HepG2 (cell line): ENCODE data around the gene YKT6. TPM values are rescaled to one million over a fixed set of nuclear protein-coding genes. Genes with fewer than 3 reads are reported as not detected.

Experiments
- ATAC-seq: fragments of 200-7000 bp; cut with Tn5 transposase; 3 replicates; pipeline ENCODE4 v1.9.1; 2020; ENCODE audit warnings: mild to moderate bottlenecking, moderate library complexity
- BruUV-seq: library from RNA; stranded (reverse); fragments of 400-500 nt; replicated peaks from 2 replicates; lab custom pipeline; 2021; lab: Mats Ljungman, UMichigan
- CTCF ChIA-PET: fragments of 300-600 bp; formaldehyde crosslinking; extraction: SDS; loops from one replicate; lab custom pipeline; 2021; ENCODE audit warnings: low total read pairs, inconsistent platforms, low intra/inter-chr PET ratio; lab: Yijun Ruan, JAX
- POLR2A ChIA-PET: fragments of 350-600 bp; sonication (Branson Sonifier 250); formaldehyde crosslinking; loops from one replicate; lab custom pipeline; 2020; ENCODE audit warnings: antibody characterized with exemption, inconsistent platforms; lab: Yijun Ruan, JAX
- DNase-seq: peaks from one replicate; pipeline ENCODE4 v3.0.0-alpha.2; 2015; ENCODE audit warnings: low spot score
- FAIRE-seq: peaks from 3 replicates; lab custom pipeline; 2011; peaks lifted over from hg19 to GRCh38; lab: Jason Lieb, UNC
- H2AFZ ChIP-seq: one replicate; pipeline ENCODE4 v1.6.1; 2011; ENCODE audit warnings: low read length, inconsistent platforms
- H3K27ac ChIP-seq: fragments of 300-600 bp; 3 replicates; pipeline ENCODE4 v1.8.0; 2011; ENCODE audit warnings: mixed run types, mild to moderate bottlenecking, mixed read lengths, low read length, inconsistent platforms; ENCODE audit not compliant: insufficient read depth; ENCODE audit errors: extremely low read length
- H3K27me3 ChIP-seq, 2 experiments: fragments of 200-600 bp in 1 of 2; 2 replicates in 1 of 2; 3 replicates in 1 of 2; pipeline versions ENCODE4 v1.6.0 to v1.8.0; 2011; ENCODE audit warnings: low read length in 2 of 2, mild to moderate bottlenecking in 2 of 2, moderate library complexity in 2 of 2, inconsistent platforms in 1 of 2; ENCODE audit not compliant: insufficient read depth in 2 of 2, control insufficient read depth in 1 of 2
- H3K36me3 ChIP-seq, 2 experiments: fragments of 200-600 bp in 1 of 2; replicated peaks in 1 of 2; 2 replicates in 1 of 2; 3 replicates in 1 of 2; pipeline versions ENCODE4 v1.5.1 to v1.8.0; 2011; ENCODE audit warnings: low read length in 2 of 2, inconsistent platforms in 1 of 2; ENCODE audit not compliant: insufficient read depth in 2 of 2, control insufficient read depth in 1 of 2
- H3K4me1 ChIP-seq: 2 replicates; pipeline ENCODE4 v1.5.1; 2012; ENCODE audit warnings: low read length, inconsistent platforms; ENCODE audit not compliant: insufficient read depth
- H3K4me2 ChIP-seq: 2 replicates; pipeline ENCODE4 v1.6.0; 2011; ENCODE audit warnings: low read depth, low read length, inconsistent platforms
- H3K4me3 ChIP-seq, 3 experiments: fragments of 200-600 bp in 1 of 3; sonication (generic), shearing (Covaris generic) in 1 of 3; replicated peaks in 1 of 3; 2 replicates each; pipeline ENCODE4 v1.5.1; 2011 to 2016; ENCODE audit warnings: low read length in 3 of 3, inconsistent platforms in 2 of 3, low read depth in 2 of 3, mild to moderate bottlenecking in 2 of 3, control low read depth in 1 of 3, mixed read lengths in 1 of 3; ENCODE audit not compliant: insufficient read depth in 1 of 3
- H3K79me2 ChIP-seq: one replicate; pipeline ENCODE4 v1.6.1; 2011; ENCODE audit warnings: low read length, inconsistent platforms; ENCODE audit not compliant: insufficient read depth
- H3K9ac ChIP-seq: 2 replicates; pipeline ENCODE4 v1.6.0; 2011; ENCODE audit warnings: mild to moderate bottlenecking, low read depth, low read length, inconsistent platforms; ENCODE audit not compliant: insufficient read depth
- H3K9me3 ChIP-seq: 2 replicates; pipeline ENCODE4 v1.5.1; 2012; ENCODE audit warnings: mild to moderate bottlenecking, low read length
- H4K20me1 ChIP-seq: 2 replicates; pipeline ENCODE4 v1.6.0; 2011; ENCODE audit warnings: inconsistent platforms, mild to moderate bottlenecking, low read length, moderate library complexity; ENCODE audit not compliant: insufficient read depth
- CERS6 ChIP-seq: sonication (generic); formaldehyde crosslinking; IDR thresholded peaks from 2 replicates; pipeline ENCODE4 v1.5.0; 2020; ENCODE audit warnings: missing genetic modification reagents
- HNRNPL ChIP-seq: fragments of 200-400 bp; formaldehyde crosslinking; IDR thresholded peaks from 2 replicates; pipeline ENCODE4 v1.6.1; 2017; ENCODE audit warnings: mild to moderate bottlenecking, low read depth, low read length
- HNRNPUL1 ChIP-seq: fragments of 200-400 bp; formaldehyde crosslinking; IDR thresholded peaks from 2 replicates; pipeline ENCODE4 v1.6.1; 2017; ENCODE audit warnings: low read depth, mild to moderate bottlenecking, low read length, moderate library complexity
- NR2F6 ChIP-seq, 2 experiments: IDR thresholded peaks; 2 replicates each; pipeline ENCODE4 v1.6.1; 2016; ENCODE audit warnings: antibody characterized with exemption in 1 of 2, mild to moderate bottlenecking in 1 of 2
- RFXAP ChIP-seq: sonication (generic); formaldehyde crosslinking; IDR thresholded peaks from 2 replicates; pipeline ENCODE4 v1.4.0; 2020; ENCODE audit warnings: missing genetic modification reagents, borderline replicate concordance
- SMAD3 ChIP-seq: sonication (generic); formaldehyde crosslinking; IDR thresholded peaks from 2 replicates; pipeline ENCODE4 v1.4.0; 2020; ENCODE audit warnings: missing genetic modification reagents
- SNAPC4 ChIP-seq: sonication (generic); formaldehyde crosslinking; IDR thresholded peaks from 2 replicates; pipeline ENCODE4 v1.4.0; 2020; ENCODE audit warnings: mild to moderate bottlenecking, missing genetic modification reagents
- THAP7 ChIP-seq: sonication (generic); formaldehyde crosslinking; IDR thresholded peaks from 2 replicates; pipeline ENCODE4 v1.8.1; 2023; ENCODE audit warnings: mild to moderate bottlenecking, missing genetic modification reagents
- THAP9 ChIP-seq: sonication (generic); formaldehyde crosslinking; IDR thresholded peaks from 2 replicates; pipeline ENCODE4; 2020; ENCODE audit warnings: missing genetic modification reagents, mild to moderate bottlenecking, borderline replicate concordance
- ZFP37 ChIP-seq: sonication (generic); formaldehyde crosslinking; IDR thresholded peaks from 2 replicates; pipeline ENCODE4 v1.4.0; 2020; ENCODE audit warnings: missing genetic modification reagents, borderline replicate concordance
- ZNF251 ChIP-seq: sonication (generic); formaldehyde crosslinking; IDR thresholded peaks from 2 replicates; pipeline ENCODE4 v1.9.0; 2021; ENCODE audit warnings: mild to moderate bottlenecking, missing genetic modification reagents
- ZNF326 ChIP-seq: sonication (generic); formaldehyde crosslinking; IDR thresholded peaks from 2 replicates; pipeline ENCODE4 v1.4.0; 2020; ENCODE audit warnings: missing genetic modification reagents, borderline replicate concordance
- ZNF530 ChIP-seq: sonication (generic); formaldehyde crosslinking; IDR thresholded peaks from 2 replicates; pipeline ENCODE4 v1.5.0; 2020; ENCODE audit warnings: low read depth, mild to moderate bottlenecking, missing genetic modification reagents
- WGBS: methylation state at CpG from one replicate; pipeline ENCODE4 v1.1.6; 2017; ENCODE audit warnings: low lambda C conversion rate; 5-methylcytosine and 5-hydroxymethylcytosine counted together
- in situ Hi-C: cut with HindIII; loops from 2 replicates; pipeline ENCODE4 v1.10.0; 2017; ENCODE audit warnings: low pct_unique_long_range_greater_than_20kb; ENCODE audit not compliant: extremely low pct_ligation_motif_present
- intact Hi-C: fragments of 100-400 bp; cut with micrococcal nuclease; formaldehyde crosslinking; loops from one replicate; pipeline ENCODE4 v1.10.0; 2022; ENCODE audit not compliant: unreplicated experiment
- polyA plus RNA-seq, 8 experiments: library from polyadenylated mRNA; depleted of rRNA in 3 of 8; stranded (reverse) in 7 of 8; unstranded in 1 of 8; fragments of >200 nt; fragmentation: Illumina TruSeq in 4 of 8; extraction: Trizol in 4 of 8; gene quantifications; 2 replicates each; pipeline versions ENCODE4 v1.2.1 to v1.2.3, GENCODE V29; 2011 to 2016; ENCODE audit warnings: low read depth in 4 of 8, missing spikeins in 1 of 8, mixed read lengths in 1 of 8; ENCODE audit not compliant: insufficient read depth in 1 of 8
- total RNA-seq, 5 experiments: library from RNA; depleted of rRNA; stranded (reverse); fragments of >200 nt; fragmentation: Illumina TruSeq; extraction: Trizol; gene quantifications; 2 replicates each; pipeline ENCODE4 v1.2.3, GENCODE V29; 2016; ENCODE audit warnings: low read depth in 1 of 5

Gene YKT6
- total and polyA plus RNA-seq, 2 of the 13 experiments (the other 11 are each of a cell fraction or from before 2014, with no cell fraction given): 52.2 to 60.3 TPM

GRCh38 chr7:44161371-44161770 is 39.4 kb upstream of the YKT6 start (continued):
- TF ChIP-seq SMAD3 (CRISPR knock-in tag) (no peak), ZNF530 (CRISPR knock-in tag) (no peak)

- Histone ChIP-seq H3K4me1 (no peaks in the 10 kb centered on the region), H3K27me3 (no peaks in the 10 kb centered on the region; a peak in 2 of 5 replicates), H3K27ac (no peak overlapping the region), H3K4me3 (no peak overlapping the region), H2AFZ (no peak overlapping the region), H3K9me3 (no peaks in the 10 kb centered on the region), H4K20me1 (no peaks in the 10 kb centered on the region), H3K79me2 (no peaks in the 10 kb centered on the region), H3K9ac (no peak overlapping the region), H3K4me2 (no peak overlapping the region), H3K36me3 (no peaks in the 10 kb centered on the region)
- DNase-seq (no peak), ATAC-seq (no peak), FAIRE-seq (no peak)
- no TSS peak for BruUV-seq
- 29% methylated on average over 3 of the region's 4 CpGs for WGBS
- in situ Hi-C loops (no loop called here), intact Hi-C loops (no loop called here)
- CTCF ChIA-PET: no interaction called here
- POLR2A ChIA-PET: no interaction called here
- TF ChIP-seq ZFP37 (CRISPR knock-in tag) (no peak), RFXAP (CRISPR knock-in tag) (no peak), ZNF326 (CRISPR knock-in tag) (no peak), ZNF251 (CRISPR knock-in tag) (no peak), CERS6 (no peak), HNRNPL (0 out of 2 replicates have a peak, but pooled peaks have one; percentile 21), THAP9 (no peak), HNRNPUL1 (no peak), NR2F6 (IDR thresholded peaks at IDR 0.05) (0 out of 2 replicates have a peak, but pooled peaks have one; percentile 16), NR2F6 (CRISPR knock-in tag; IDR thresholded peaks at IDR 0.05) (no peak), SNAPC4 (CRISPR knock-in tag) (no peak), THAP7 (CRISPR knock-in tag) (no peak)
These were observed 38.6 kb upstream of the YKT6 start for GRCh38 chr7:44162179-44162578.
